ENCODE measurements around the gene SMYD3.
"Not testable (repeated sequence)": the region's sequence is repeated elsewhere in the genome, so short reads cannot be mapped to it uniquely, and the experiment has no call there.

SMYD3 gene

DNA sequence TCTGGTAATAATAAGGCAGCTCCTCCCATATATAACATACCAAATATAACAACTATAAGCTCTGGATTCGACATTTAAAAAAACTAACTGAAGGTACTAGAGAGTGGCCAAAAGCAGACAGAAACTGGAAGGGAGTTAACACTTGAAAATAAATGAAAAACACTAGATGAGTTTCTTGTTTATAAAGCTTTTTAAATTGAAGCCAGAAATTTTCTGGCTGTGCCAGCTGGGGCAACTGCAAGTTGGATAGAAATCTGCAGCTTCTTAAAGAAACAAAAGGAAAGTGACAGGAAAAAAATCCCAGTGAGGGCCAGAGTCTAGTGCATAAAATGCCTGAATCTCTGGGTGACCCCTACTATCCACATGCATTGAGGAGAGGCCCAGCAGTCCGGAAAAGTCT lies 432.7 kb downstream of the SMYD3 start:
- Histone ChIP-seq H3K36me3 (ENCODE audit: control insufficient read depth in 4 of 4, insufficient read depth in 4 of 4, low read length in 3 of 4) (no peaks in the 10 kb centered on the region), H3K27me3 (replicated peaks in 2 of 5; ENCODE audit: control insufficient read depth in 4 of 5, insufficient read depth in 5 of 5, low read length in 4 of 5) (no peaks in the 10 kb centered on the region), H3K4me3 (ENCODE audit: control insufficient read depth in 1 of 7, extremely low read depth in 1 of 7, insufficient read depth in 4 of 7, low read depth in 2 of 7, low read length in 6 of 7) (no peak overlapping the region), H3K9me3 (ENCODE audit: control extremely low read depth in 1 of 5, control insufficient read depth in 4 of 5, insufficient read depth in 2 of 5, low read depth in 1 of 5, low read length in 4 of 5) (peaks cover 0 to 2% (median 0%) of the 10 kb centered on the region in 5 experiments), H3K27ac (ENCODE audit: insufficient read depth in 1 of 2, low read depth in 1 of 2, low read length in 2 of 2, poor library complexity in 1 of 2, severe bottlenecking in 2 of 2) (no peak overlapping the region), H3K4me1 (ENCODE audit: control extremely low read depth in 1 of 4, control insufficient read depth in 4 of 4, insufficient read depth in 4 of 4, low read length in 3 of 4) (peaks cover 0 to 50% (median 7%) of the 10 kb centered on the region in 4 experiments)
- 100% methylated on average over 2 of the region's 2 CpGs for WGBS (ENCODE audit: insufficient coverage)
- CTCF ChIA-PET, result interaction anchor here (0.6 to 1.8 kb wide), 4 partner anchors 11 to 647 kb away, joined by 3 to 4 read pairs (median 3); no protein-coding TSS in a partner anchor
- POLR2A ChIA-PET, result no interaction called here
- DNase-seq, result no peak

- Histone ChIP-seq H3K27me3 (replicated peaks in 2 of 5; ENCODE audit: control insufficient read depth in 4 of 5, insufficient read depth in 5 of 5, low read length in 4 of 5) (no peaks in the 10 kb centered on the region), H3K36me3 (ENCODE audit: control insufficient read depth in 4 of 4, insufficient read depth in 4 of 4, low read length in 3 of 4) (no peaks in the 10 kb centered on the region), H3K4me1 (ENCODE audit: control extremely low read depth in 1 of 4, control insufficient read depth in 4 of 4, insufficient read depth in 4 of 4, low read length in 3 of 4) (peaks cover 5 to 58% (median 11%) of the 10 kb centered on the region in 4 experiments), H3K27ac (ENCODE audit: insufficient read depth in 1 of 2, low read depth in 1 of 2, low read length in 2 of 2, poor library complexity in 1 of 2, severe bottlenecking in 2 of 2) (no peak overlapping the region), H3K4me3 (ENCODE audit: control insufficient read depth in 1 of 7, extremely low read depth in 1 of 7, insufficient read depth in 4 of 7, low read depth in 2 of 7, low read length in 6 of 7) (no peak overlapping the region), H3K9me3 (ENCODE audit: control extremely low read depth in 1 of 5, control insufficient read depth in 4 of 5, insufficient read depth in 2 of 5, low read depth in 1 of 5, low read length in 4 of 5) (peaks cover 0 to 2% (median 0%) of the 10 kb centered on the region in 5 experiments)
- ChIA-PET POLR2A (no interaction called here), CTCF (no interaction called here)
- WGBS (ENCODE audit: insufficient coverage), result 96% methylated on average over 5 of the region's 5 CpGs
- DNase-seq, result no peak
Measured at GRCh38 chr1:246072456-246072955, 434.6 kb downstream of the SMYD3 start.

GRCh38 chr1:246071981-246072380 lies 435.1 kb downstream of the SMYD3 start:
- H3K4me3 ChIP-seq (ENCODE audit: control insufficient read depth in 1 of 7, extremely low read depth in 1 of 7, insufficient read depth in 4 of 7, low read depth in 2 of 7, low read length in 6 of 7); CTCF ChIA-PET; DNase-seq; H3K9me3 ChIP-seq (ENCODE audit: control extremely low read depth in 1 of 5, control insufficient read depth in 4 of 5, insufficient read depth in 2 of 5, low read depth in 1 of 5, low read length in 4 of 5); H3K36me3 ChIP-seq (ENCODE audit: control insufficient read depth in 4 of 4, insufficient read depth in 4 of 4, low read length in 3 of 4); H3K27ac ChIP-seq (ENCODE audit: insufficient read depth in 1 of 2, low read depth in 1 of 2, low read length in 2 of 2, poor library complexity in 1 of 2, severe bottlenecking in 2 of 2); H3K27me3 ChIP-seq (replicated peaks in 2 of 5; ENCODE audit: control insufficient read depth in 4 of 5, insufficient read depth in 5 of 5, low read length in 4 of 5); POLR2A ChIA-PET: not testable (repeated sequence)
- 87% methylated on average over 6 of the region's 15 CpGs for WGBS (ENCODE audit: insufficient coverage)
- peaks cover 7 to 60% (median 15%) of the 10 kb centered on the region in 4 experiments for H3K4me1 ChIP-seq (ENCODE audit: control extremely low read depth in 1 of 4, control insufficient read depth in 4 of 4, insufficient read depth in 4 of 4, low read length in 3 of 4)

DNA sequence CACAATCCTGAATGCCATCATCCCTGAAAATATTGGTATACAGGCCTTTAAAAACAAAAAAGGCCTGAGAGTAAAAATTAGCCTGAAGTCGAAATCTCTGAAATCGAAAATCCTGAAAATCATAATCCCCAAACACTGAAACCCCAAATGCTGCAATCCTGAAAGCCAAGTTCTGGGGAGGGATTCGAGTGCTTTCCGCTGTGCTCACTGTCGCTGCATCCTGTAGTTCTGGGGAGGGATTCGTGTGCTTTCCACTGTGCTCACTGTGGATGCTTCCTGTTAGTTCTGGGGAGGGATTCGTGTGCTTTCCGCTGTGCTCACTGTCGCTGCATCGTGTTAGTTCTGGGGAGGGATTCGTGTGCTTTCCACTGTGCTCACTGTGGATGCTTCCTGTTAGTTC lies 435.5 kb downstream of the SMYD3 start:
- H3K4me1 ChIP-seq (ENCODE audit: control extremely low read depth in 1 of 4, control insufficient read depth in 4 of 4, insufficient read depth in 4 of 4, low read length in 3 of 4), result peaks cover 7 to 60% (median 17%) of the 10 kb centered on the region in 4 experiments
- H3K4me3 ChIP-seq (ENCODE audit: control insufficient read depth in 1 of 7, extremely low read depth in 1 of 7, insufficient read depth in 4 of 7, low read depth in 2 of 7, low read length in 6 of 7); POLR2A ChIA-PET; H3K36me3 ChIP-seq (ENCODE audit: control insufficient read depth in 4 of 4, insufficient read depth in 4 of 4, low read length in 3 of 4); CTCF ChIA-PET; H3K9me3 ChIP-seq (ENCODE audit: control extremely low read depth in 1 of 5, control insufficient read depth in 4 of 5, insufficient read depth in 2 of 5, low read depth in 1 of 5, low read length in 4 of 5); DNase-seq; H3K27ac ChIP-seq (ENCODE audit: insufficient read depth in 1 of 2, low read depth in 1 of 2, low read length in 2 of 2, poor library complexity in 1 of 2, severe bottlenecking in 2 of 2); H3K27me3 ChIP-seq (replicated peaks in 2 of 5; ENCODE audit: control insufficient read depth in 4 of 5, insufficient read depth in 5 of 5, low read length in 4 of 5): not testable (repeated sequence)
- 83% methylated on average over 8 of the region's 11 CpGs for WGBS (ENCODE audit: insufficient coverage)

GRCh38 chr1:246069581-246069980 lies 437.5 kb downstream of the SMYD3 start:
- no peak overlapping the region for H3K27ac ChIP-seq (ENCODE audit: insufficient read depth in 1 of 2, low read depth in 1 of 2, low read length in 2 of 2, poor library complexity in 1 of 2, severe bottlenecking in 2 of 2)
- CTCF ChIA-PET, result interaction anchor here (1.1 to 1.5 kb wide), 3 partner anchors 12 to 32 kb away, joined by 3 to 5 read pairs (median 4); no protein-coding TSS in a partner anchor
- no peaks in the 10 kb centered on the region for H3K9me3 ChIP-seq (ENCODE audit: control extremely low read depth in 1 of 5, control insufficient read depth in 4 of 5, insufficient read depth in 2 of 5, low read depth in 1 of 5, low read length in 4 of 5)
- no peak for DNase-seq
- WGBS (ENCODE audit: insufficient coverage), result no CpG with 5 or more reads among the region's 6 CpGs
- H3K4me1 ChIP-seq (ENCODE audit: control extremely low read depth in 1 of 4, control insufficient read depth in 4 of 4, insufficient read depth in 4 of 4, low read length in 3 of 4), result peaks cover 7 to 51% (median 18%) of the 10 kb centered on the region in 4 experiments
- POLR2A ChIA-PET, result no interaction called here
- H3K4me3 ChIP-seq (ENCODE audit: control insufficient read depth in 1 of 7, extremely low read depth in 1 of 7, insufficient read depth in 4 of 7, low read depth in 2 of 7, low read length in 6 of 7), result no peak overlapping the region
- no peaks in the 10 kb centered on the region for H3K27me3 ChIP-seq (replicated peaks in 2 of 5; ENCODE audit: control insufficient read depth in 4 of 5, insufficient read depth in 5 of 5, low read length in 4 of 5)
- no peaks in the 10 kb centered on the region for H3K36me3 ChIP-seq (ENCODE audit: control insufficient read depth in 4 of 4, insufficient read depth in 4 of 4, low read length in 3 of 4)

- POLR2A ChIA-PET, result no interaction called here
Measured at GRCh38 chr1:246068619-246069509, 438.2 kb downstream of the SMYD3 start.

DNA sequence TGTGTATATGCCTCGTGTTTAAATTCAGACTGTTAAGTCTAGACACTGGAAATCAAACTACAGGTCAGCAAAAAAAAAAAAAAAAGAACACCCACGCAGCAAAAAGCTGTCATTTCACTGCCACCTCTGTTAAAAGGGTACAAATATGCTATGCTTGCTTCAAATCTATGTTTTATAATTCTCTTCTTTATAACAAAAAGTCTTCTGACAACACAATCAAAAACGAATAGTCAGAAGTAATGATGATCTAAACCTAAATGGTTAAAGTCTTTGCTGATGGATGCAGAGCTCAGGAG lies 438.9 kb downstream of the SMYD3 start:
- ChIA-PET POLR2A (interaction anchor here (0.5 to 1.1 kb wide), 4 partner anchors 8 to 67 kb away, joined by 3 to 4 read pairs (median 4); no protein-coding TSS in a partner anchor), CTCF (interaction anchor here (0.8 to 1.5 kb wide), 4 partner anchors 13 to 430 kb away, joined by 3 to 6 read pairs (median 3); no protein-coding TSS in a partner anchor)
- WGBS (ENCODE audit: insufficient coverage), result no CpG with 5 or more reads among the region's 3 CpGs
- Histone ChIP-seq H3K27ac (ENCODE audit: insufficient read depth in 1 of 2, low read depth in 1 of 2, low read length in 2 of 2, poor library complexity in 1 of 2, severe bottlenecking in 2 of 2) (no peak overlapping the region), H3K4me3 (ENCODE audit: control insufficient read depth in 1 of 7, extremely low read depth in 1 of 7, insufficient read depth in 4 of 7, low read depth in 2 of 7, low read length in 6 of 7) (peak overlapping the region in 3 of 7 experiments; percentile 49 to 63 (median 62)), H3K27me3 (replicated peaks in 2 of 5; ENCODE audit: control insufficient read depth in 4 of 5, insufficient read depth in 5 of 5, low read length in 4 of 5) (no peaks in the 10 kb centered on the region), H3K36me3 (ENCODE audit: control insufficient read depth in 4 of 4, insufficient read depth in 4 of 4, low read length in 3 of 4) (no peaks in the 10 kb centered on the region), H3K4me1 (ENCODE audit: control extremely low read depth in 1 of 4, control insufficient read depth in 4 of 4, insufficient read depth in 4 of 4, low read length in 3 of 4) (peaks cover 7 to 51% (median 18%) of the 10 kb centered on the region in 4 experiments), H3K9me3 (ENCODE audit: control extremely low read depth in 1 of 5, control insufficient read depth in 4 of 5, insufficient read depth in 2 of 5, low read depth in 1 of 5, low read length in 4 of 5) (no peaks in the 10 kb centered on the region)
- DNase-seq, result no peak

More at GRCh38 chr1:246068619-246069509, 438.2 kb downstream of the SMYD3 start:
- Histone ChIP-seq H3K27ac (ENCODE audit: insufficient read depth in 1 of 2, low read depth in 1 of 2, low read length in 2 of 2, poor library complexity in 1 of 2, severe bottlenecking in 2 of 2) (no peak overlapping the region), H3K4me1 (ENCODE audit: control extremely low read depth in 1 of 4, control insufficient read depth in 4 of 4, insufficient read depth in 4 of 4, low read length in 3 of 4) (peaks cover 7 to 51% (median 18%) of the 10 kb centered on the region in 4 experiments), H3K27me3 (replicated peaks in 2 of 5; ENCODE audit: control insufficient read depth in 4 of 5, insufficient read depth in 5 of 5, low read length in 4 of 5) (no peaks in the 10 kb centered on the region), H3K4me3 (ENCODE audit: control insufficient read depth in 1 of 7, extremely low read depth in 1 of 7, insufficient read depth in 4 of 7, low read depth in 2 of 7, low read length in 6 of 7) (peak overlapping the region in 1 of 7 experiments; percentile 5), H3K36me3 (ENCODE audit: control insufficient read depth in 4 of 4, insufficient read depth in 4 of 4, low read length in 3 of 4) (no peaks in the 10 kb centered on the region), H3K9me3 (ENCODE audit: control extremely low read depth in 1 of 5, control insufficient read depth in 4 of 5, insufficient read depth in 2 of 5, low read depth in 1 of 5, low read length in 4 of 5) (no peaks in the 10 kb centered on the region)
- DNase-seq, result peak in 2 of 3 donors; percentile 9 to 20
- 83% methylated on average over 2 of the region's 7 CpGs for WGBS (ENCODE audit: insufficient coverage)
- CTCF ChIA-PET, result interaction anchor here (0.8 to 1.5 kb wide), 4 partner anchors 12 to 429 kb away, joined by 3 to 5 read pairs (median 4); no protein-coding TSS in a partner anchor

Measured in common myeloid progenitor, CD34-positive (primary cell).